Peyer's patch (tissue), 4 donors: ENCODE data around the gene GMPS.

Experiments
- CTCF ChIP-seq, 6 experiments: fragments of 450-650 bp in 4 of 6; fragments of 200-600 bp in 2 of 6; sonication (generic) in 1 of 6; IDR thresholded peaks; one replicate each; pipeline ENCODE4 v1.5.1; 2017 to 2019; ENCODE audit warnings: antibody characterized with exemption in 6 of 6, mild to moderate bottlenecking in 3 of 6, moderate library complexity in 1 of 6
- POLR2A ChIP-seq, 2 donors: fragments of 450-650 bp; IDR thresholded peaks; one replicate each; pipeline ENCODE4 v1.5.1; 2017; ENCODE audit warnings: antibody characterized with exemption in 2 of 2, mild to moderate bottlenecking in 2 of 2, moderate library complexity in 2 of 2

- TF ChIP-seq CTCF (IDR thresholded peaks at IDR 0.05) = no peak
- no peak for TF ChIP-seq POLR2A (IDR thresholded peaks at IDR 0.05)
Measured at GRCh38 chr3:155847993-155848392, 22.5 kb upstream of the GMPS start.
